ENCODE results near the gene BBC3.

DNA sequence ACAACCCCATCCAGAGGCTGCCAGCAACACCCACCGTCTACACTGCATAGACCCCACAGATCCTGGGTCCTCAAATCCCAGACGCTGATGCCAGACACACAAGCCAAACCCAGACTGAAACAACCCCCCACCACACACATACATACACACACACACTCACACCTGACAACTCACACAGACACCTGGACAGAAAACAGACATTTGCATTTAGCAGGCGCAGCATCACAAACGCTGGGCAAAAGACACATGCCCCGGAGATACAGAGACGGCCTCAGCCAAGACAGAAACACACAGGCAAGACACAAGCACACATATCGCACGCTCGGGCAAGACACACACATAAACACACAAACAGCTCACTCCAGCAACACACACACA is 1.3 kb downstream of the BBC3 start:
- TF ChIP-seq JUN (CRISPR knock-in tag; IDR thresholded peaks at IDR 0.05) (no peak), CTCF (IDR thresholded peaks at IDR 0.05) (no peak), TEAD1 (CRISPR knock-in tag; IDR thresholded peaks at IDR 0.05) (no peak), ATF1 (CRISPR knock-in tag; IDR thresholded peaks at IDR 0.05) (no peak), ZNF423 (CRISPR knock-in tag; IDR thresholded peaks at IDR 0.05) (no peak)
- TF ChIP-seq, protein P1, sequence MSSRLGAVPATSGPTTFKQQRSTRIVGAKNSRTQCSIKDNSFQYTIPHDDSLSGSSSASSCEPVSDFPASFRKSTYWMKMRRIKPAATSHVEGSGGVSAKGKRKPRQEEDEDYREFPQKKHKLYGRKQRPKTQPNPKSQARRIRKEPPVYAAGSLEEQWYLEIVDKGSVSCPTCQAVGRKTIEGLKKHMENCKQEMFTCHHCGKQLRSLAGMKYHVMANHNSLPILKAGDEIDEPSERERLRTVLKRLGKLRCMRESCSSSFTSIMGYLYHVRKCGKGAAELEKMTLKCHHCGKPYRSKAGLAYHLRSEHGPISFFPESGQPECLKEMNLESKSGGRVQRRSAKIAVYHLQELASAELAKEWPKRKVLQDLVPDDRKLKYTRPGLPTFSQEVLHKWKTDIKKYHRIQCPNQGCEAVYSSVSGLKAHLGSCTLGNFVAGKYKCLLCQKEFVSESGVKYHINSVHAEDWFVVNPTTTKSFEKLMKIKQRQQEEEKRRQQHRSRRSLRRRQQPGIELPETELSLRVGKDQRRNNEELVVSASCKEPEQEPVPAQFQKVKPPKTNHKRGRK (CRISPR knock-in tag; IDR thresholded peaks at IDR 0.05; ENCODE audit: borderline replicate concordance), result no peak

Data from WTC11 (cell line).